Measurements from ENCODE around the gene DENND1B. TPM values are rescaled to one million over a fixed set of nuclear protein-coding genes. Genes with fewer than 3 reads are reported as not detected.

The DENND1B gene
- polyA plus RNA-seq, 1 of the 3 experiments (the other 2 are of a cell fraction): 1.4 TPM

DNA sequence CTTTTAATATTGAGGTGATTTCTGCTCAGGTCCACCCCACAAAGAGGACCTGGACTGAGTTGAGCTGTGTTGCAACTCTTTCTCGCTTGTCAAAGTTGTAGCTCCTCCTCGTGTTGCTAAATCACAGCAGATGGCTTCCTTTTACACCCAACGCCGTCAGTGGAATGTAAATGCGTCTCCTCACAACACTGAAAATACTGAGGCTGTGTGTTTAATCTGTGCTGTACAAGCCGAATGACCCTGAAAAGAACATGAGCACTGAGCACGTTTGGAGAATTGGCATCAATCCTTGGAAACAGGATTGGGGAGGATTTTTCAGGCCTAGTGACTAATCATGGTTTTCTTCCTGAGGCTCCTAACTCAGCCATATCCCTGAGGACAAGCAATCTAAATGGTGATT is 311.2 kb downstream of the DENND1B start:
- ChIA-PET POLR2A (no interaction called here), CTCF (no interaction called here)
- Histone ChIP-seq H3K9me3 (no peaks in the 10 kb centered on the region), H2AFZ (ENCODE audit: low read depth) (no peak overlapping the region), H3F3A (replicated peaks; ENCODE audit: insufficient read depth) (no peaks in the 10 kb centered on the region), H3K27me3 (ENCODE audit: insufficient read depth) (no peaks in the 10 kb centered on the region), H3K4me3 (ENCODE audit: low read depth in 2 of 2, low read length in 1 of 2) (no peak overlapping the region), H3K36me3 (replicated peaks in 1 of 2; ENCODE audit: control insufficient read depth in 1 of 2, insufficient read depth in 2 of 2, low read length in 1 of 2) (no peaks in the 10 kb centered on the region), H3K9ac (no peak overlapping the region), H3K27ac (ENCODE audit: low read depth in 2 of 2, low read length in 1 of 2) (no peak overlapping the region), H3K4me1 (ENCODE audit: control insufficient read depth in 1 of 2, insufficient read depth in 2 of 2, low read depth in 1 of 2, low read length in 1 of 2) (peaks cover 0 to 8% of the 10 kb centered on the region in 2 experiments; a peak in 2 of 4 replicates), H3K9me2 (no peaks in the 10 kb centered on the region), H3K4me2 (no peak overlapping the region), H3K79me2 (ENCODE audit: insufficient read depth) (no peaks in the 10 kb centered on the region), H4K20me1 (ENCODE audit: insufficient read depth) (no peaks in the 10 kb centered on the region)
- WGBS (ENCODE audit: low lambda C conversion rate): 65% methylated on average over 7 of the region's 7 CpGs
- TF ChIP-seq TAF1 (IDR thresholded peaks at IDR 0.05; ENCODE audit: borderline replicate concordance, low read depth, low read length) (no peak), SMC3 (IDR thresholded peaks at IDR 0.05; ENCODE audit: low read depth, low read length) (no peak), MEF2A (IDR thresholded peaks at IDR 0.05; ENCODE audit: borderline replicate concordance, low read depth) (no peak), FOXJ3 (CRISPR knock-in tag; IDR thresholded peaks at IDR 0.05) (no peak), MXI1 (IDR thresholded peaks at IDR 0.05; ENCODE audit: low read depth, low read length) (no peak), POLR2AphosphoS5 (IDR thresholded peaks at IDR 0.05; ENCODE audit: low read depth, low read length) (no peak), FOSL2 (IDR thresholded peaks at IDR 0.05; ENCODE audit: borderline replicate concordance, low read depth) (no peak), GATA2 (CRISPR knock-in tag; IDR thresholded peaks at IDR 0.05) (no peak), EZH2phosphoT487 (IDR thresholded peaks at IDR 0.05; ENCODE audit: borderline replicate concordance, low read depth) (no peak), NRF1 (IDR thresholded peaks at IDR 0.05; ENCODE audit: low read depth, low read length) (no peak), TCF12 (IDR thresholded peaks at IDR 0.05) (no peak), SIN3A (IDR thresholded peaks at IDR 0.05; ENCODE audit: borderline replicate concordance, low read depth, low read length) (no peak), GABPA (IDR thresholded peaks at IDR 0.05; ENCODE audit: low read depth) (no peak), JUND (IDR thresholded peaks at IDR 0.05) (no peak)
- TF ChIP-seq, protein P1, sequence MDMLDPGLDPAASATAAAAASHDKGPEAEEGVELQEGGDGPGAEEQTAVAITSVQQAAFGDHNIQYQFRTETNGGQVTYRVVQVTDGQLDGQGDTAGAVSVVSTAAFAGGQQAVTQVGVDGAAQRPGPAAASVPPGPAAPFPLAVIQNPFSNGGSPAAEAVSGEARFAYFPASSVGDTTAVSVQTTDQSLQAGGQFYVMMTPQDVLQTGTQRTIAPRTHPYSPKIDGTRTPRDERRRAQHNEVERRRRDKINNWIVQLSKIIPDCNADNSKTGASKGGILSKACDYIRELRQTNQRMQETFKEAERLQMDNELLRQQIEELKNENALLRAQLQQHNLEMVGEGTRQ (IDR thresholded peaks at IDR 0.05; ENCODE audit: borderline replicate concordance, low read depth, low read length): no peak
- TF ChIP-seq, protein P2, sequence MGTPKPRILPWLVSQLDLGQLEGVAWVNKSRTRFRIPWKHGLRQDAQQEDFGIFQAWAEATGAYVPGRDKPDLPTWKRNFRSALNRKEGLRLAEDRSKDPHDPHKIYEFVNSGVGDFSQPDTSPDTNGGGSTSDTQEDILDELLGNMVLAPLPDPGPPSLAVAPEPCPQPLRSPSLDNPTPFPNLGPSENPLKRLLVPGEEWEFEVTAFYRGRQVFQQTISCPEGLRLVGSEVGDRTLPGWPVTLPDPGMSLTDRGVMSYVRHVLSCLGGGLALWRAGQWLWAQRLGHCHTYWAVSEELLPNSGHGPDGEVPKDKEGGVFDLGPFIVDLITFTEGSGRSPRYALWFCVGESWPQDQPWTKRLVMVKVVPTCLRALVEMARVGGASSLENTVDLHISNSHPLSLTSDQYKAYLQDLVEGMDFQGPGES (IDR thresholded peaks at IDR 0.05; ENCODE audit: low read depth, low read length): no peak
- TF ChIP-seq, protein P3, sequence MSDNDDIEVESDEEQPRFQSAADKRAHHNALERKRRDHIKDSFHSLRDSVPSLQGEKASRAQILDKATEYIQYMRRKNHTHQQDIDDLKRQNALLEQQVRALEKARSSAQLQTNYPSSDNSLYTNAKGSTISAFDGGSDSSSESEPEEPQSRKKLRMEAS (IDR thresholded peaks at IDR 0.05; ENCODE audit: low read depth): no peak
- TF ChIP-seq, protein P4, sequence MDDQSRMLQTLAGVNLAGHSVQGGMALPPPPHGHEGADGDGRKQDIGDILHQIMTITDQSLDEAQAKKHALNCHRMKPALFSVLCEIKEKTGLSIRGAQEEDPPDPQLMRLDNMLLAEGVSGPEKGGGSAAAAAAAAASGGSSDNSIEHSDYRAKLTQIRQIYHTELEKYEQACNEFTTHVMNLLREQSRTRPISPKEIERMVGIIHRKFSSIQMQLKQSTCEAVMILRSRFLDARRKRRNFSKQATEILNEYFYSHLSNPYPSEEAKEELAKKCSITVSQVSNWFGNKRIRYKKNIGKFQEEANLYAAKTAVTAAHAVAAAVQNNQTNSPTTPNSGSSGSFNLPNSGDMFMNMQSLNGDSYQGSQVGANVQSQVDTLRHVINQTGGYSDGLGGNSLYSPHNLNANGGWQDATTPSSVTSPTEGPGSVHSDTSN (IDR thresholded peaks at IDR 0.05): no peak
- TF ChIP-seq, protein P5, sequence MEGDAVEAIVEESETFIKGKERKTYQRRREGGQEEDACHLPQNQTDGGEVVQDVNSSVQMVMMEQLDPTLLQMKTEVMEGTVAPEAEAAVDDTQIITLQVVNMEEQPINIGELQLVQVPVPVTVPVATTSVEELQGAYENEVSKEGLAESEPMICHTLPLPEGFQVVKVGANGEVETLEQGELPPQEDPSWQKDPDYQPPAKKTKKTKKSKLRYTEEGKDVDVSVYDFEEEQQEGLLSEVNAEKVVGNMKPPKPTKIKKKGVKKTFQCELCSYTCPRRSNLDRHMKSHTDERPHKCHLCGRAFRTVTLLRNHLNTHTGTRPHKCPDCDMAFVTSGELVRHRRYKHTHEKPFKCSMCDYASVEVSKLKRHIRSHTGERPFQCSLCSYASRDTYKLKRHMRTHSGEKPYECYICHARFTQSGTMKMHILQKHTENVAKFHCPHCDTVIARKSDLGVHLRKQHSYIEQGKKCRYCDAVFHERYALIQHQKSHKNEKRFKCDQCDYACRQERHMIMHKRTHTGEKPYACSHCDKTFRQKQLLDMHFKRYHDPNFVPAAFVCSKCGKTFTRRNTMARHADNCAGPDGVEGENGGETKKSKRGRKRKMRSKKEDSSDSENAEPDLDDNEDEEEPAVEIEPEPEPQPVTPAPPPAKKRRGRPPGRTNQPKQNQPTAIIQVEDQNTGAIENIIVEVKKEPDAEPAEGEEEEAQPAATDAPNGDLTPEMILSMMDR (IDR thresholded peaks at IDR 0.05): no peak
- TF ChIP-seq, protein P6, sequence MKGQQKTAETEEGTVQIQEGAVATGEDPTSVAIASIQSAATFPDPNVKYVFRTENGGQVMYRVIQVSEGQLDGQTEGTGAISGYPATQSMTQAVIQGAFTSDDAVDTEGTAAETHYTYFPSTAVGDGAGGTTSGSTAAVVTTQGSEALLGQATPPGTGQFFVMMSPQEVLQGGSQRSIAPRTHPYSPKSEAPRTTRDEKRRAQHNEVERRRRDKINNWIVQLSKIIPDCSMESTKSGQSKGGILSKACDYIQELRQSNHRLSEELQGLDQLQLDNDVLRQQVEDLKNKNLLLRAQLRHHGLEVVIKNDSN (IDR thresholded peaks at IDR 0.05; ENCODE audit: borderline replicate concordance, low read depth): no peak
- DNase-seq: no peak
